NCI-H526 (cell line): Measurements from ENCODE around the gene RAPGEF5.

ENCODE experiments used
- DNase-seq, 2 experiments: peaks; one replicate each; lab custom pipeline; 2025; lab: John Stamatoyannopoulos, UW

The RAPGEF5 gene

GRCh38 chr7:22216832-22217475, 140.0 kb downstream of the RAPGEF5 start:
- no peak for DNase-seq

GRCh38 chr7:22216309-22216708, 140.6 kb downstream of the RAPGEF5 start:
- no peak for DNase-seq

GRCh38 chr7:22214000-22214399, 143.0 kb downstream of the RAPGEF5 start:
- no peak for DNase-seq

- no peak for DNase-seq
These were observed 143.9 kb downstream of the RAPGEF5 start for GRCh38 chr7:22213081-22213480.

- no peak for DNase-seq
These were observed 146.0 kb downstream of the RAPGEF5 start for GRCh38 chr7:22210967-22211366.

GRCh38 chr7:22210355-22210754, 146.6 kb downstream of the RAPGEF5 start:
- no peak for DNase-seq

- DNase-seq = peak in 1 of 2 experiments; percentile 14
These were observed 148.2 kb downstream of the RAPGEF5 start for GRCh38 chr7:22208799-22209198.

- DNase-seq = no peak
These were observed 149.2 kb downstream of the RAPGEF5 start for GRCh38 chr7:22207724-22208225.

- DNase-seq = no peak
These were observed 151.3 kb downstream of the RAPGEF5 start for GRCh38 chr7:22205631-22206030.

GRCh38 chr7:22204312-22204711, 152.6 kb downstream of the RAPGEF5 start:
- DNase-seq = no peak

- no peak for DNase-seq
These were observed 154.8 kb downstream of the RAPGEF5 start for GRCh38 chr7:22202141-22202540.

- DNase-seq = no peak
These were observed 155.6 kb downstream of the RAPGEF5 start for GRCh38 chr7:22201186-22201880.

GRCh38 chr7:22200777-22201176, 156.2 kb downstream of the RAPGEF5 start:
- DNase-seq = peak in 1 of 2 experiments; percentile 1

- peak; percentile 39 to 56 for DNase-seq
These were observed 156.7 kb downstream of the RAPGEF5 start for GRCh38 chr7:22200238-22200637.

- no peak for DNase-seq
These were observed 159.6 kb downstream of the RAPGEF5 start for GRCh38 chr7:22197376-22197775.

GRCh38 chr7:22196429-22196828, 160.5 kb downstream of the RAPGEF5 start:
- DNase-seq = no peak

GRCh38 chr7:22195397-22196172, 161.4 kb downstream of the RAPGEF5 start:
- DNase-seq = no peak

GRCh38 chr7:22194658-22195273, 162.2 kb downstream of the RAPGEF5 start:
- no peak for DNase-seq

GRCh38 chr7:22193450-22193983, 163.4 kb downstream of the RAPGEF5 start:
- DNase-seq = no peak

GRCh38 chr7:22192801-22193200, 164.2 kb downstream of the RAPGEF5 start:
- DNase-seq = no peak

- DNase-seq = no peak
These were observed 166.2 kb downstream of the RAPGEF5 start for GRCh38 chr7:22190736-22191135.

GRCh38 chr7:22189741-22190140, 167.2 kb downstream of the RAPGEF5 start:
- no peak for DNase-seq
